Testis (tissue), 3 donors: Measurements from ENCODE around the gene CYP4F2. TPM values are rescaled to one million over a fixed set of nuclear protein-coding genes. Genes with fewer than 3 reads are reported as not detected.
"Not testable (repeated sequence)": the region's sequence is repeated elsewhere in the genome, so short reads cannot be mapped to it uniquely, and the experiment has no call there.

Source experiments
- DNase-seq: peaks from one replicate; pipeline ENCODE4 v3.0.0-alpha.2; 2019
- H3K27ac ChIP-seq, 2 donors: fragments of 200-600 bp; sonication (generic); one replicate each; pipeline ENCODE4 v1.5.1; 2019
- H3K27me3 ChIP-seq: fragments of 200-600 bp; sonication (generic); one replicate; pipeline ENCODE4 v1.5.1; 2019
- H3K36me3 ChIP-seq: fragments of 200-600 bp; sonication (generic); one replicate; pipeline ENCODE4 v1.5.1; 2017; ENCODE audit warnings: low read depth; ENCODE audit errors: missing control alignments
- H3K4me1 ChIP-seq: fragments of 200-600 bp; sonication (generic); one replicate; pipeline ENCODE4 v1.5.1; 2019
- H3K4me3 ChIP-seq, 2 donors: fragments of 200-600 bp; sonication (generic); one replicate each; pipeline ENCODE4 v1.5.1; 2017 to 2019
- H3K9me3 ChIP-seq: fragments of 200-600 bp; sonication (generic); one replicate; pipeline ENCODE4 v1.5.1; 2017
- POLR2A ChIP-seq: fragments of 450-650 bp; IDR thresholded peaks from one replicate; pipeline ENCODE4 v1.6.1; 2017; ENCODE audit warnings: antibody characterized with exemption, mild to moderate bottlenecking, moderate library complexity
- WGBS, 2 donors: methylation state at CpG; one replicate each; pipeline ENCODE4 v1.1.5; 2018; 5-methylcytosine and 5-hydroxymethylcytosine counted together
- intact Hi-C: fragments of 100-400 bp; cut with DNase I; formaldehyde crosslinking; loops from one replicate; pipeline ENCODE4 v1.15.1; 2023; ENCODE audit warnings: low total_unique reads
- polyA plus RNA-seq: library from polyadenylated mRNA; stranded (reverse); fragments of 350-450 nt; fragmentation: Illumina TruSeq; extraction: RNeasy Lipid Tissue Mini Kit (QIAGEN cat#74804); gene quantifications from one replicate; pipeline ENCODE4 v1.2.3, GENCODE V29; 2014; ENCODE audit warnings: low read depth, low replicate concordance; ENCODE audit not compliant: insufficient read depth
- total RNA-seq, 2 donors: library from RNA; depleted of rRNA; stranded (reverse); fragments of >200 nt; gene quantifications; one replicate each; pipeline ENCODE4 v1.2.3, GENCODE V29; 2016
- TF ChIP-seq, protein P1 (sequence below), 3 experiments: fragments of 450-650 bp in 2 of 3; fragments of 200-600 bp in 1 of 3; sonication (generic) in 1 of 3; IDR thresholded peaks; one replicate each; pipeline ENCODE4 v1.5.1; 2016 to 2019; ENCODE audit warnings: antibody characterized with exemption in 3 of 3, mild to moderate bottlenecking in 2 of 3, moderate library complexity in 1 of 3

The CYP4F2 gene
- total and polyA plus RNA-seq, 3 donors from 2014 or later, result 1.8 to 4.1 (median 3.3) TPM

DNA sequence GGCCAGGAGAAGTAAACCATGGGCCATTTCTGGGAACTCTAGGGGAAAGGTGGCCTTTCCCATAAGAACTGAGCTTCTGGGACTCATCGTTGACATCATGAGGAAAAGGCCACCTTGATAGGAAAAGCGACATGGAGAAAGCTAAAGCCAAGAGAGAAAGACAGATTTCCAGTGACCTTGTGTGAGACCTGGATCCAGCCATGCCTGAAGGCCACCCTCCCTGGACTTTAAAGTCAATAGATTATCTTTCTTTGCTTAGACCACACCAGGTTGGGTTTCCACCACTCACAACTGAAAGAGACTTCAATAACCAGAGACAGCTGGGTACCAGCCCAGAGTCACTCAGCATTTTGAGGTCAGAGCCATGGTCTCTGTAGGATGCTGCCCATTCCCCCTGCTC is 3.5 kb downstream of the CYP4F2 start:
- Histone ChIP-seq H3K36me3 (no peaks in the 10 kb centered on the region), H3K4me1 (no peaks in the 10 kb centered on the region), H3K27ac (no peak overlapping the region), H3K9me3 (no peaks in the 10 kb centered on the region), H3K27me3 (no peaks in the 10 kb centered on the region), H3K4me3 (no peak overlapping the region)
- no peak for DNase-seq
- intact Hi-C loops, result no loop called here
- TF ChIP-seq, protein P1, sequence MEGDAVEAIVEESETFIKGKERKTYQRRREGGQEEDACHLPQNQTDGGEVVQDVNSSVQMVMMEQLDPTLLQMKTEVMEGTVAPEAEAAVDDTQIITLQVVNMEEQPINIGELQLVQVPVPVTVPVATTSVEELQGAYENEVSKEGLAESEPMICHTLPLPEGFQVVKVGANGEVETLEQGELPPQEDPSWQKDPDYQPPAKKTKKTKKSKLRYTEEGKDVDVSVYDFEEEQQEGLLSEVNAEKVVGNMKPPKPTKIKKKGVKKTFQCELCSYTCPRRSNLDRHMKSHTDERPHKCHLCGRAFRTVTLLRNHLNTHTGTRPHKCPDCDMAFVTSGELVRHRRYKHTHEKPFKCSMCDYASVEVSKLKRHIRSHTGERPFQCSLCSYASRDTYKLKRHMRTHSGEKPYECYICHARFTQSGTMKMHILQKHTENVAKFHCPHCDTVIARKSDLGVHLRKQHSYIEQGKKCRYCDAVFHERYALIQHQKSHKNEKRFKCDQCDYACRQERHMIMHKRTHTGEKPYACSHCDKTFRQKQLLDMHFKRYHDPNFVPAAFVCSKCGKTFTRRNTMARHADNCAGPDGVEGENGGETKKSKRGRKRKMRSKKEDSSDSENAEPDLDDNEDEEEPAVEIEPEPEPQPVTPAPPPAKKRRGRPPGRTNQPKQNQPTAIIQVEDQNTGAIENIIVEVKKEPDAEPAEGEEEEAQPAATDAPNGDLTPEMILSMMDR (IDR thresholded peaks at IDR 0.05), result no peak
- TF ChIP-seq POLR2A, result no peak
- 90 to 91% methylated on average over 2 of the region's 2 CpGs for WGBS, 2 donors

DNA sequence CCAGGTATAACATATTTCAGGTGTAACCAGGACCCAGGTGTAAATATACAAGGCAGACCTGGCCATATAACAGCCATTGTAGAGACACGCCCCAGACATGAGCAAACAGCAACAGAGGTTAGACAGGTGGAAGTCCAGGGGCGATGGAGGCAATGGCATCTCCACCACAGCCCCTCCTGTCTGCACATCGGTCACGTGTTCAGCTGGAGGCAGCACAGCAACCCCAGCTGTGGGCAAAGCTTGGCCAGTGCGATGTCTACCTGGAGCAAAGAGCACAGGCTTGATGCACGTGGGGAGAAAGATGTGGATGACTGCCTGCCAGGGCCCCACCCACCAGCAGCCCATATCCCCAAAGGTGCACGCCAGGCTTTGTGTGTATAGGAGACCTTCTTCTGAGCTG is 4.4 kb downstream of the CYP4F2 start:
- Histone ChIP-seq H3K4me1 (no peaks in the 10 kb centered on the region), H3K27me3 (no peaks in the 10 kb centered on the region), H3K9me3 (no peaks in the 10 kb centered on the region), H3K4me3 (no peak overlapping the region), H3K27ac (no peak overlapping the region), H3K36me3 (no peaks in the 10 kb centered on the region)
- intact Hi-C loops, result no loop called here
- WGBS, 2 donors, result 51 to 67% methylated on average over 5 to 7 of the region's 7 CpGs
- no peak for TF ChIP-seq POLR2A
- TF ChIP-seq, protein P1 (IDR thresholded peaks at IDR 0.05), result no peak
- no peak for DNase-seq

DNA sequence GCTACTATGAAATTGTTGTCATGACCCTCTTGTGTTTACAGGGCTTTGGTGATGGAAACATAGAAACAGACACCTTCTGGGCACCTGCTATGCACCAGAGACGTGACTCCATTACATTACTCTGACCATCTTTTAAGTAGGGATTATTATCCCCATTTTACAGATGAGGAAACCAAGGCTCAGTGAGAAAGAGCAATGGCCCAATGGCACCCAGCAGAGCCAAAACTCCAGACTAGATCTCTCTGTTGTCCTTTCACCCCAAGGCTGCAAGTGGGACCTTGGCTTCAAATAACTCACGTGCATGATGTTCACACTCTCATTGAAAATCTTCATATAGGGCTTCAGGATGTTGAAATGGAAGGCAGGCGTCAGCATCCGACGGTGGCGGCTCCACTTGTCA is 5.9 kb downstream of the CYP4F2 start:
- DNase-seq, result no peak
- Histone ChIP-seq H3K27ac (no peak overlapping the region), H3K27me3 (no peaks in the 10 kb centered on the region), H3K4me1 (no peaks in the 10 kb centered on the region), H3K4me3 (no peak overlapping the region), H3K36me3 (no peaks in the 10 kb centered on the region), H3K9me3 (no peaks in the 10 kb centered on the region)
- intact Hi-C loops, result no loop called here
- TF ChIP-seq, protein P1 (IDR thresholded peaks at IDR 0.05), result no peak
- no peak for TF ChIP-seq POLR2A
- 82 to 84% methylated on average over 4 to 6 of the region's 6 CpGs for WGBS, 2 donors

DNA sequence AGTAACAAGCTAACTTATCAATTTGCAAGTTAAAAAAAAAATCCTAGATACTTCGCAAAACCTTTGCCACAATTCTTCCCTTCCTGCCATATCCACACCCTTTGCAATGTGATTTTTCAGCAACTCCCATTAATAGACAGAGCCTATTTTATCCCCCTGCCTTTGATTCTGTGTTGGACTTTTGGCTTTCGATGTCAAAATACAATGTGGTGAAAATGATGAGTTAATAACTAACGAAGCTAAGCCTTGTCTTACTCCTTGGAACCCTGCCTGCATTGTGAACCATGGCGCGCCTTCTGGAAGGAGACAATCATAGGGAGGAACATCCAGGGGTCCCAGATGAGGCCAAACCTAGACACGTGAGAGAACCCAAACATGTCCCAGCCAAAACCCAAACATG is 6.4 kb downstream of the CYP4F2 start:
- H3K4me1 ChIP-seq, result no peaks in the 10 kb centered on the region
- H3K27me3 ChIP-seq, result no peaks in the 10 kb centered on the region
- TF ChIP-seq, protein P1 (IDR thresholded peaks at IDR 0.05), result no peak
- no peak for TF ChIP-seq POLR2A
- WGBS, 2 donors, result 72 to 79% methylated on average over 6 of the region's 6 CpGs
- H3K4me3 ChIP-seq, result no peak overlapping the region
- H3K36me3 ChIP-seq, result no peaks in the 10 kb centered on the region
- H3K9me3 ChIP-seq, result no peaks in the 10 kb centered on the region
- no peak for DNase-seq
- intact Hi-C loops, result no loop called here
- H3K27ac ChIP-seq, result no peak overlapping the region

DNA sequence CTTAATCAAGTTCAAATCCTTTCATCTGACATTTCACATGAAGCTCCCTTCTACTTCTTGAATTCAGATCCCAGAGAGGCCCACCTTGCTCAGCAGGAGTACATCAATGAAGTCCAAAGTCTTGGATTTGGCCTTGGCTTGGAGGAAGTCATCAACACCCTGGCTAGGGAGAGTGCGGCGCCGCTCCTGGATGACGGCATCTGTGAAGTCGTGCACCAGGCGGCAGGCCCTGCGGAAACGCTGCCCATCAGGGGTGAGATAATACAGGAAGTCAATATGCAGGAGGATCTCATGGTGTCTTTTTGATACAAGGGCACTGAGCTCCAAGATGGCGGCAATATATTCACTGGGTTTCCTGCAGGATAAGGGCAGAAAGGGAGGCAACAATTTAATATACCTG is 8.5 kb downstream of the CYP4F2 start:
- H3K36me3 ChIP-seq, H3K4me3 ChIP-seq, DNase-seq, H3K27ac ChIP-seq, H3K27me3 ChIP-seq, intact Hi-C loops, H3K9me3 ChIP-seq, H3K4me1 ChIP-seq: not testable (repeated sequence)
- WGBS, 2 donors, result 88 to 90% methylated on average over 9 of the region's 9 CpGs
